Right renal pelvis (tissue), 4 donors: ENCODE results near the gene CELA3B. TPM values are rescaled to one million over a fixed set of nuclear protein-coding genes. Genes with fewer than 3 reads are reported as not detected.
"Not testable (repeated sequence)": the region's sequence is repeated elsewhere in the genome, so short reads cannot be mapped to it uniquely, and the experiment has no call there.

Source experiments
- DNase-seq, 4 donors: peaks; one replicate each; pipeline ENCODE4 v3.0.0-alpha.2; 2013; ENCODE audit warnings: low read depth in 4 of 4, low spot score in 3 of 4, missing footprints in 1 of 4
- polyA plus RNA-seq, 4 donors: library from polyadenylated mRNA; unstranded; fragments of 120-200 nt; gene quantifications; one replicate each; pipeline ENCODE4 v1.2.1, GENCODE V29; 2013; ENCODE audit not compliant: insufficient read length in 4 of 4

Gene CELA3B
- polyA plus RNA-seq, 4 donors = 0.13 TPM; not detected in 3

- not testable (repeated sequence) for DNase-seq
Observed at GRCh38 chr1:21942959-21943640, 33.7 kb upstream of the CELA3B start.

- DNase-seq = no peak
Observed at GRCh38 chr1:21944733-21945073, 32.1 kb upstream of the CELA3B start.

GRCh38 chr1:21946836-21947587 is 29.8 kb upstream of the CELA3B start:
- DNase-seq = no peak

GRCh38 chr1:21950734-21951133 is 26.1 kb upstream of the CELA3B start:
- no peak for DNase-seq

GRCh38 chr1:21951226-21951870 is 25.5 kb upstream of the CELA3B start:
- DNase-seq = no peak

- no peak for DNase-seq
Observed at GRCh38 chr1:21952786-21953520, 23.9 kb upstream of the CELA3B start.

- no peak for DNase-seq
Observed at GRCh38 chr1:21955058-21955457, 21.8 kb upstream of the CELA3B start.

- DNase-seq = no peak
Observed at GRCh38 chr1:21955501-21956281, 21.1 kb upstream of the CELA3B start.

- no peak for DNase-seq
Observed at GRCh38 chr1:21956720-21957552, 19.9 kb upstream of the CELA3B start.

GRCh38 chr1:21961337-21961736 is 15.5 kb upstream of the CELA3B start:
- DNase-seq = no peak

- DNase-seq = no peak
Observed at GRCh38 chr1:21961799-21962198, 15.0 kb upstream of the CELA3B start.

GRCh38 chr1:21963477-21964217 is 13.2 kb upstream of the CELA3B start:
- peak; percentile 60 to 72 (median 62) for DNase-seq

- DNase-seq = no peak
Observed at GRCh38 chr1:21966247-21967000, 10.4 kb upstream of the CELA3B start.

GRCh38 chr1:21967216-21967615 is 9.6 kb upstream of the CELA3B start:
- DNase-seq = not testable (repeated sequence)

- not testable (repeated sequence) for DNase-seq
Observed at GRCh38 chr1:21969066-21969465, 7.8 kb upstream of the CELA3B start.

- DNase-seq = not testable (repeated sequence)
Observed at GRCh38 chr1:21970523-21970922, 6.3 kb upstream of the CELA3B start.

GRCh38 chr1:21972973-21973441 is 3.8 kb upstream of the CELA3B start:
- not testable (repeated sequence) for DNase-seq

GRCh38 chr1:21973948-21974347 is 2.9 kb upstream of the CELA3B start:
- not testable (repeated sequence) for DNase-seq
